SK-N-SH treated with all-trans-retinoic acid at 6 μM for 48 hours (cell line): ENCODE data around the gene KRT75.

ENCODE experiments used
- BACH2 ChIP-seq: fragments of 250-450 bp; sonication (Bioruptor Pico); IDR thresholded peaks from 2 replicates; pipeline ENCODE4 v1.9.0; 2021; ENCODE audit warnings: mild to moderate bottlenecking, borderline replicate concordance
- CSDC2 ChIP-seq: fragments of 250-450 bp; sonication (Bioruptor Pico); IDR thresholded peaks from 2 replicates; pipeline ENCODE4 v1.5.0; 2020; ENCODE audit warnings: mild to moderate bottlenecking, moderate library complexity
- CSRNP3 ChIP-seq: fragments of 250-450 bp; sonication (Bioruptor Pico); IDR thresholded peaks from 2 replicates; pipeline ENCODE4 v1.5.1; 2021; ENCODE audit warnings: mild to moderate bottlenecking, moderate library complexity
- ESRRG ChIP-seq: fragments of 250-450 bp; sonication (Bioruptor Pico); IDR thresholded peaks from 2 replicates; pipeline ENCODE4 v1.6.1; 2021; ENCODE audit warnings: mild to moderate bottlenecking
- OSR1 ChIP-seq: fragments of 250-450 bp; sonication (Bioruptor Pico); IDR thresholded peaks from 2 replicates; pipeline ENCODE4 v1.8.0; 2022; ENCODE audit warnings: moderate library complexity, mild to moderate bottlenecking, inconsistent platforms
- PPARA ChIP-seq: fragments of 250-450 bp; sonication (Bioruptor Pico); IDR thresholded peaks from 2 replicates; pipeline ENCODE4 v1.5.0; 2020; ENCODE audit warnings: mild to moderate bottlenecking, borderline replicate concordance
- RARB ChIP-seq: fragments of 250-450 bp; sonication (Bioruptor Pico); IDR thresholded peaks from 2 replicates; pipeline ENCODE4 v1.8.0; 2021; ENCODE audit warnings: mild to moderate bottlenecking, moderate library complexity
- SNAI2 ChIP-seq: fragments of 250-450 bp; sonication (Bioruptor Pico); IDR thresholded peaks from 2 replicates; pipeline ENCODE4 v1.5.0; 2020; ENCODE audit warnings: mild to moderate bottlenecking, moderate library complexity
- TCF4 ChIP-seq: fragments of 250-450 bp; sonication (Bioruptor Pico); IDR thresholded peaks from 2 replicates; pipeline ENCODE4 v1.8.0; 2021; ENCODE audit warnings: mild to moderate bottlenecking, moderate library complexity, borderline replicate concordance
- ZC3H10 ChIP-seq: fragments of 250-450 bp; sonication (Bioruptor Pico); IDR thresholded peaks from 2 replicates; pipeline ENCODE4 v1.5.1; 2021; ENCODE audit warnings: mild to moderate bottlenecking, moderate library complexity
- ZFP3 ChIP-seq: fragments of 250-450 bp; sonication (Bioruptor Pico); IDR thresholded peaks from 2 replicates; pipeline ENCODE4 v1.5.0; 2020; ENCODE audit warnings: mild to moderate bottlenecking, moderate library complexity
- ZFP30 ChIP-seq: fragments of 450-650 bp; formaldehyde crosslinking; IDR thresholded peaks from 2 replicates; pipeline ENCODE4 v1.5.0; 2022; ENCODE audit warnings: mild to moderate bottlenecking, moderate library complexity
- ZNF70 ChIP-seq: fragments of 450-650 bp; formaldehyde crosslinking; IDR thresholded peaks from 2 replicates; pipeline ENCODE4 v1.5.0; 2020; ENCODE audit warnings: mild to moderate bottlenecking, moderate library complexity
- TF ChIP-seq, protein P1 (sequence below): fragments of 250-450 bp; sonication (Bioruptor Pico); IDR thresholded peaks from 2 replicates; pipeline ENCODE4 v1.5.1; 2020; ENCODE audit warnings: low read depth, mild to moderate bottlenecking, moderate library complexity

DNA sequence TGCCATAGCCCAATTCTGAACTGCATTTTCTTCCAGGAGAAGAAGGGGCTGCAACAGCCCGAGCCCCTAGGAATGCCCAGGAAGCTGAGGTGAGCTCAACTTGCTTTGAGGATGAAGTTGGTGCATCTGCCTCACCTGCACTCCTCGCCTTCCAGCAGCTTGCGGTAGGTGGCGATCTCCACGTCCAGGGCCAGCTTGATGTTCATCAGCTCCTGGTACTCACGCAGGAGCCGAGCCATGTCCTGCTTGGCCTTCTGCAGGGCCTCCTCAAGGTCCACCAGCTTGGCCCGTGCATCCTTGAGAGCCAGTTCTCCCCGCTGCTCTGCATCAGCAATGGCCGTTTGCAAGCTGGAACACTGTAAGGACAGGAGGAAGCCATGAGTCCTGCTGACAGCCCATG is 6.0 kb downstream of the KRT75 start:
- TF ChIP-seq RARB (CRISPR knock-in tag): no peak
- TF ChIP-seq BACH2 (CRISPR knock-in tag): no peak
- no peak for TF ChIP-seq PPARA (CRISPR knock-in tag)
- no peak for TF ChIP-seq CSDC2 (CRISPR knock-in tag)
- no peak for TF ChIP-seq SNAI2 (CRISPR knock-in tag)
- TF ChIP-seq CSRNP3 (CRISPR knock-in tag): no peak
- TF ChIP-seq, protein P1, sequence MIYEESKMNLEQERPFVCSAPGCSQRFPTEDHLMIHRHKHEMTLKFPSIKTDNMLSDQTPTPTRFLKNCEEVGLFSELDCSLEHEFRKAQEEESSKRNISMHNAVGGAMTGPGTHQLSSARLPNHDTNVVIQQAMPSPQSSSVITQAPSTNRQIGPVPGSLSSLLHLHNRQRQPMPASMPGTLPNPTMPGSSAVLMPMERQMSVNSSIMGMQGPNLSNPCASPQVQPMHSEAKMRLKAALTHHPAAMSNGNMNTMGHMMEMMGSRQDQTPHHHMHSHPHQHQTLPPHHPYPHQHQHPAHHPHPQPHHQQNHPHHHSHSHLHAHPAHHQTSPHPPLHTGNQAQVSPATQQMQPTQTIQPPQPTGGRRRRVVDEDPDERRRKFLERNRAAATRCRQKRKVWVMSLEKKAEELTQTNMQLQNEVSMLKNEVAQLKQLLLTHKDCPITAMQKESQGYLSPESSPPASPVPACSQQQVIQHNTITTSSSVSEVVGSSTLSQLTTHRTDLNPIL (CRISPR knock-in tag): no peak
- no peak for TF ChIP-seq TCF4
- no peak for TF ChIP-seq ZFP30 (CRISPR knock-in tag)
- no peak for TF ChIP-seq ESRRG
- no peak for TF ChIP-seq ZFP3 (CRISPR knock-in tag)
- TF ChIP-seq OSR1 (CRISPR knock-in tag): no peak
- no peak for TF ChIP-seq ZC3H10 (CRISPR knock-in tag)
- no peak for TF ChIP-seq ZNF70 (CRISPR knock-in tag)
